Stimulated activated naive CD8-positive, alpha-beta T cell treated with anti-CD3 and anti-CD28 coated beads, Interleukin-15, Interleukin-2, amounts not matched to agents 100 U/mL and 50 U/mL, for 24 hours (primary cell): ENCODE measurements around the gene PWWP2A.
"Not testable (repeated sequence)": the region's sequence is repeated elsewhere in the genome, so short reads cannot be mapped to it uniquely, and the experiment has no call there.

Experiments used
- ATAC-seq: fragments of 150-1000 bp; cut with Tn5 transposase; one replicate; pipeline ENCODE4 v1.10.0; 2021
- DNase-seq: peaks from one replicate; pipeline ENCODE4 v3.0.0; 2021

The PWWP2A gene

GRCh38 chr5:160071916-160072315 is 47.3 kb downstream of the PWWP2A start:
- no peak for ATAC-seq
- DNase-seq: no peak

GRCh38 chr5:160071516-160071915 is 47.7 kb downstream of the PWWP2A start:
- ATAC-seq (no peak), DNase-seq (no peak)

DNA sequence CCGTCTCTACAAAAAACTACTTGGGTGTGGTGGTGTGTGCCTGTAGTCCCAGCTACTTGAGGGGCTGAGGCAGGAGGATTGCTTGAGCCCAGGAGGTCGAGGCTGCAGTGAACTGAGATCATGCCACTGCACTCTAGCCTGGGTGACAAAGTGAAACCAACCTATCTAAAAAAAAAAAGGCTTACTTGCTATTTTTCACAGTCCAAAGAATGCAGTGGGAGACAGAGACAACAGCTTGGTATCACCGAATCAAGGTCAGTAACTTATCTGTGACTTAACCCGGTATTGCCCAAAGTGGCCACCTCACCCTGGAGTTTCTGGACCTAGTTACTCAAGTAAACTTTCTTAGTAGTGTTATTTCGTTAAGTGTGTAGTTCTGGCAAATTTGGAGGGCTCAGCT is 50.1 kb downstream of the PWWP2A start:
- ATAC-seq, DNase-seq: not testable (repeated sequence)

DNA sequence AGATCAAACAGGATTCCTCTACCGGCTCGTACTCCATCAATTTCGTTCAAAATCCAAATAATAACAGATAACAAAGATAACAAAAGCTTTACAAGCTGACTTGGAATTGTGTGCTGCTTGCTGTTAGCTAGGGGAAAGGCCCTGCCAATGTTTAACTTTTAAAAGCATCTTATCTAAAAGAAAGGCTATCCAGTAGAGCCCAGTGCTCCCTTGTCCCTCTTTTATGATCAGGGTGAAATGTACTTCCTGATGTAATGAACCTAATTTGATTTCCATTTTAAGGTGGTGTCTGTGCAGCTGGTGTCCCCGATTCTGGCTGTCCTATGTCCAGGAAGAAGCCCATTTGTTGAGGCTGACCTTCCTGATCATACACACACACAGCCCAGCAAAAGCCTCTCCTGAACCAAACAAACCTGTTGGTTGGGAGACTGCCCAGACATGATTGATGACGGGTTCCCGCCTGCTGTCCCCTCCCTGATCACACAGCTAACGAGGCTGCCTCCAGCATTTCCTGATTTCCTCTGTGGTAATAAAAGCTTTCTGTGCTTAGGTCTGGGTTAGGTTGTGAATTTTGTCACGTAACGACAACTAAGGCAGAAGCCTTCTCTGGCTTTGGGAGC is 54.1 kb downstream of the PWWP2A start:
- no peak for ATAC-seq
- DNase-seq: no peak

- DNase-seq (no peak), ATAC-seq (no peak)
Measured at GRCh38 chr5:160064417-160064810, 54.8 kb downstream of the PWWP2A start.

DNA sequence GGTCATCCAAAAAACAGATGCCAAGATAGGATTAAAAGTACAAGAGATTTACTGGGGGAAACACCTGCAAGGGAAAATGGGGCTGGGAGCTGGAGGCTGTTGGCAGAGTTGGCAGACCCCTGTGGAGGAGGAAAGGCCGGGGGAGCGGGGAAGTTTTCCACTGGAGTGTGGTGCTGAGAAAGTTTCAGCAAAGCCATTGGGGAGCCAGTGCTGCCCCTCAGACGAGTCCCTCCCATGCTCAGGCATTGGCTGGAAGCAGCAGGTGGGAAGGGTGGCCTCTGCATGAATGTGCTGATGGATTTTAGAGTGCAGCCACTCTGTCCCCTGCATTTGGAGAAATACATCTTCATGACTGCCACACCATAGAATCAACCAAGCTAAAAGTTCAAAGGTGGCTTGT is 57.5 kb downstream of the PWWP2A start:
- ATAC-seq (no peak), DNase-seq (no peak)

- DNase-seq (no peak), ATAC-seq (no peak)
Measured at GRCh38 chr5:160060001-160060400, 59.2 kb downstream of the PWWP2A start.

GRCh38 chr5:160057256-160057655 is 62.0 kb downstream of the PWWP2A start:
- ATAC-seq: no peak
- no peak for DNase-seq

- DNase-seq (no peak), ATAC-seq (no peak)
Measured at GRCh38 chr5:160054831-160055230, 64.4 kb downstream of the PWWP2A start.

DNA sequence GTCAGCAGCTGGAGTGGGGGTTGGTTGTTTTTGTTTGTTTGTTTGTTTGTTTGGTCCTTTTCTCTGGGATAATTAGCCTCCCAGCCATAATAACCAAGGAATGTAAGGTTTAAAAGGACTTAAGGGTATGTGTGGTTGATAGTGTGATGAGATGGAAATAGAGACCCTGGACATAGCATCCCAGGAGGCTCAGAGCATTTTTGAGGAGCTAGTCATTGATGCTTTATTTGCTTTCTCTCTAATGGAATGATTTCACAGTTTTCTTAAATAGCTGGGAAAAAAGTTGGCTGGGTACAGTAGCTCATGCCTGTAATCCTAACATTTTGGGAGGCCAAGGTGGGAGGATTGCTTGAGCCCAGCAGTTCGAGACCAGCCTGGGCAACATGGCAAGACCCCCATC is 65.2 kb downstream of the PWWP2A start:
- no peak for ATAC-seq

GRCh38 chr5:160049099-160049498 is 70.2 kb downstream of the PWWP2A start:
- ATAC-seq: no peak
- no peak for DNase-seq

More for the DNA sequence above, 65.2 kb downstream of the PWWP2A start:
- no peak for DNase-seq

DNA sequence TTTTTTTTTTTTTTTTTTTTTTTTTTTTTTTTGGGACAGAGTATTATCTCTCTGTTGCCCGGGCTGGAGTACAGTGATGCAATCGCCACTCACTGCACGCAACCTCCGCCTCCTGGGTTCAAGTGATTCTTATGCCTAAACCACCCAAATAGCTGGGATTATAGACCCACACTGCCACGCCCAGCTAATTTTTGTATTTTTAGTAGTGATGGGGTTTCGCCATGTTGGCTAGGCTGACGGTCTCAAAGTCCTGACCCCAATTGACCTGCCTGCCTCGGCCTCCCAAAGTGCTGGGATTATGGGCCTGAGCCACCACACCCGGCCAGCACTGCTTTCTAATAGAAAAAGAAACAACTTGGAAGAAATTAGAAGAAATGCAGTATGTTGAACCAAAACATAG is 71.1 kb downstream of the PWWP2A start:
- ATAC-seq (no peak), DNase-seq (no peak)

DNA sequence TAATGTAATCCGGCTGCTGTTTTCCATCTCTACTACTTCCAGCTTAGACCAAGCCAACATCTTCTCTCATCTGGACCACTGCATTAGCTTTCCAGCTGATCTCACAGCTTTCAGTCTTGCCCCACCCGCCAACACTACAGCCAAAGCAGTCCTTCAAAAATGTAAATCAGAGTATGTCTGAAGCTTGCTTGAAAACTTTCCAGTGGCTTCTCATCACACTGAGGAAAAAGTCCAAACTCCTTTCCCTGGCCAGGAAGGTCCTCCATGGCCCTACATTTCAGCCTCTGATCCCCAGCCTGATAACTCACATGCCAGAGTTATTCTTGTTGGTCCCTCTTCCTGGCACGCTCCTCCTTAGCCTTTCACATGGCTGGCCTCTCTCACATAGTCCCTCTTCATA is 71.8 kb downstream of the PWWP2A start:
- ATAC-seq (no peak), DNase-seq (no peak)

- DNase-seq: no peak
- no peak for ATAC-seq
Measured at GRCh38 chr5:160044967-160045366, 74.3 kb downstream of the PWWP2A start.

GRCh38 chr5:160044391-160044804 is 74.9 kb downstream of the PWWP2A start:
- no peak for DNase-seq

GRCh38 chr5:160042671-160043070 is 76.6 kb downstream of the PWWP2A start:
- DNase-seq (no peak), ATAC-seq (no peak)

More at GRCh38 chr5:160044391-160044804, 74.9 kb downstream of the PWWP2A start:
- ATAC-seq: no peak
